HG03378 (cell line): ENCODE data around the gene PECR.
A peak's percentile ranks its signal among the peaks of the same experiment; 100 is the strongest.

Experiments used
- ATAC-seq: cut with Tn5 transposase; IDR thresholded peaks from one replicate; pipeline ENCODE4 v1.9.1; 2021; ENCODE audit warnings: mild to moderate bottlenecking, moderate library complexity; ENCODE audit not compliant: unreplicated experiment

Gene PECR

GRCh38 chr2:216072473-216072872 lies 9.1 kb downstream of the PECR start:
- ATAC-seq, result no peak

- ATAC-seq, result no peak
Measured at GRCh38 chr2:216071111-216071851, 10.3 kb downstream of the PECR start.

GRCh38 chr2:216070195-216070594 lies 11.4 kb downstream of the PECR start:
- no peak for ATAC-seq

GRCh38 chr2:216069028-216069427 lies 12.6 kb downstream of the PECR start:
- ATAC-seq, result no peak

- no peak for ATAC-seq
Measured at GRCh38 chr2:216066230-216066629, 15.4 kb downstream of the PECR start.

GRCh38 chr2:216064665-216065064 lies 16.9 kb downstream of the PECR start:
- no peak for ATAC-seq

GRCh38 chr2:216064014-216064630 lies 17.5 kb downstream of the PECR start:
- ATAC-seq, result no peak

GRCh38 chr2:216059233-216059834 lies 22.3 kb downstream of the PECR start:
- no peak for ATAC-seq

GRCh38 chr2:216057688-216058193 lies 23.9 kb downstream of the PECR start:
- ATAC-seq, result peak; percentile 90

GRCh38 chr2:216056739-216057138 lies 24.9 kb downstream of the PECR start:
- peak; percentile 37 for ATAC-seq

- ATAC-seq, result no peak
Measured at GRCh38 chr2:216055680-216056079, 25.9 kb downstream of the PECR start.

- no peak for ATAC-seq
Measured at GRCh38 chr2:216052420-216052819, 29.2 kb downstream of the PECR start.

- ATAC-seq, result no peak
Measured at GRCh38 chr2:216051350-216051749, 30.3 kb downstream of the PECR start.

GRCh38 chr2:216049452-216049851 lies 32.2 kb downstream of the PECR start:
- ATAC-seq, result no peak

GRCh38 chr2:216047397-216047796 lies 34.2 kb downstream of the PECR start:
- no peak for ATAC-seq

- ATAC-seq, result peak; percentile 99
Measured at GRCh38 chr2:216044883-216045486, 36.6 kb downstream of the PECR start.

- no peak for ATAC-seq
Measured at GRCh38 chr2:216043949-216044348, 37.7 kb downstream of the PECR start.

GRCh38 chr2:216041438-216041837 lies 40.2 kb downstream of the PECR start:
- no peak for ATAC-seq

- no peak for ATAC-seq
Measured at GRCh38 chr2:216039918-216040317, 41.7 kb downstream of the PECR start.

- peak; percentile 38 for ATAC-seq
Measured at GRCh38 chr2:216034065-216034464, 47.5 kb downstream of the PECR start.

- no peak for ATAC-seq
Measured at GRCh38 chr2:216033403-216033802, 48.2 kb downstream of the PECR start.
